Right lobe of liver (tissue), 6 donors: Measurements from ENCODE around the gene C2orf49. TPM values are rescaled to one million over a fixed set of nuclear protein-coding genes. Genes with fewer than 3 reads are reported as not detected.

Experiments used
- ATAC-seq, 4 donors: fragments of 200-7000 bp; cut with Tn5 transposase; one replicate each; pipeline ENCODE4 v1.9.1; 2020; ENCODE audit warnings: mild to moderate bottlenecking in 4 of 4, moderate library complexity in 4 of 4
- DNase-seq, 3 donors: peaks; one replicate each; pipeline ENCODE4 v3.0.0-alpha.2; 2020
- H3K27ac ChIP-seq, 3 donors: fragments of 200-600 bp; one replicate each; pipeline ENCODE4 v1.8.0; 2022
- H3K27me3 ChIP-seq, 2 donors: fragments of 200-600 bp; one replicate each; pipeline ENCODE4 v1.8.0; 2022
- H3K36me3 ChIP-seq, 4 donors: fragments of 200-600 bp; sonication (generic) in 1 of 4; one replicate each; pipeline versions ENCODE4 v1.5.1 to v1.8.0; 2017 to 2022; ENCODE audit warnings: control low read depth in 1 of 4
- H3K4me1 ChIP-seq, 4 donors: fragments of 200-600 bp; sonication (generic) in 1 of 4; one replicate each; pipeline versions ENCODE4 v1.5.1 to v1.8.0; 2017 to 2022; ENCODE audit warnings: control low read depth in 1 of 4
- H3K4me3 ChIP-seq, 3 donors: fragments of 200-600 bp; one replicate each; pipeline ENCODE4 v1.8.0; 2022
- H3K9me3 ChIP-seq, 4 donors: fragments of 200-600 bp; sonication (generic) in 1 of 4; one replicate each; pipeline versions ENCODE4 v1.5.1 to v1.8.0; 2017 to 2022; ENCODE audit warnings: control low read depth in 1 of 4
- POLR2A ChIP-seq: fragments of 450-650 bp; IDR thresholded peaks from one replicate; pipeline ENCODE4 v1.6.1; 2017; ENCODE audit warnings: antibody characterized with exemption, mild to moderate bottlenecking
- WGBS: methylation state at CpG from one replicate; pipeline ENCODE4 v1.1.6; 2018; ENCODE audit warnings: low coverage, low lambda C conversion rate; ENCODE audit not compliant: insufficient coverage; ENCODE audit errors: missing lambda C conversion rate; 5-methylcytosine and 5-hydroxymethylcytosine counted together
- intact Hi-C, 2 donors: fragments of 100-400 bp; cut with DNase I; formaldehyde crosslinking; loops; one replicate each; pipeline versions ENCODE4 v1.11.2 to v1.14.1; 2022
- total RNA-seq, 6 experiments: library from RNA; depleted of rRNA in 2 of 6; stranded (reverse); fragments of >200 nt in 2 of 6; fragmentation: NEBNext Ultra II Directional in 3 of 6; extraction: Animal tissue kit (Norgen Biotek cat#: 25700) in 3 of 6; gene quantifications; one replicate each; pipeline versions ENCODE4 v1.1.0 to v1.2.4, GENCODE V29; 2016 to 2023
- TF ChIP-seq, protein P1 (sequence below), 4 donors: fragments of 200-600 bp in 3 of 4; fragments of 450-650 bp in 1 of 4; IDR thresholded peaks; one replicate each; pipeline versions ENCODE4 v1.5.1 to v1.8.0; 2016 to 2022; ENCODE audit warnings: antibody characterized with exemption in 4 of 4, mild to moderate bottlenecking in 2 of 4
- donor health status: DM: no; HTN: yes; CAD: no.
- donor health status: DM: no; HTN: no; CAD: no.
- donor health status: DM: no; HTN: no; CAD: no.
- donor health status: DM: no; HTN: yes; CAD: no.
- donor health status: DM: no; HTN: yes; CAD: no.

Gene C2orf49
- total RNA-seq, 6 experiments from 2014 or later, result 3.9 to 7.4 (median 6.4) TPM

GRCh38 chr2:105307550-105307949, 29.8 kb upstream of the C2orf49 start:
- no peak for DNase-seq
- intact Hi-C loops, result no loop called here
- Histone ChIP-seq H3K27ac (no peak overlapping the region), H3K4me3 (no peak overlapping the region), H3K36me3 (peaks cover 0 to 12% (median 9%) of the 10 kb centered on the region in 4 donors), H3K4me1 (no peaks in the 10 kb centered on the region), H3K9me3 (no peaks in the 10 kb centered on the region), H3K27me3 (no peaks in the 10 kb centered on the region)
- 93% methylated on average over 9 of the region's 19 CpGs for WGBS
- ATAC-seq, result no peak
- TF ChIP-seq, protein P1, sequence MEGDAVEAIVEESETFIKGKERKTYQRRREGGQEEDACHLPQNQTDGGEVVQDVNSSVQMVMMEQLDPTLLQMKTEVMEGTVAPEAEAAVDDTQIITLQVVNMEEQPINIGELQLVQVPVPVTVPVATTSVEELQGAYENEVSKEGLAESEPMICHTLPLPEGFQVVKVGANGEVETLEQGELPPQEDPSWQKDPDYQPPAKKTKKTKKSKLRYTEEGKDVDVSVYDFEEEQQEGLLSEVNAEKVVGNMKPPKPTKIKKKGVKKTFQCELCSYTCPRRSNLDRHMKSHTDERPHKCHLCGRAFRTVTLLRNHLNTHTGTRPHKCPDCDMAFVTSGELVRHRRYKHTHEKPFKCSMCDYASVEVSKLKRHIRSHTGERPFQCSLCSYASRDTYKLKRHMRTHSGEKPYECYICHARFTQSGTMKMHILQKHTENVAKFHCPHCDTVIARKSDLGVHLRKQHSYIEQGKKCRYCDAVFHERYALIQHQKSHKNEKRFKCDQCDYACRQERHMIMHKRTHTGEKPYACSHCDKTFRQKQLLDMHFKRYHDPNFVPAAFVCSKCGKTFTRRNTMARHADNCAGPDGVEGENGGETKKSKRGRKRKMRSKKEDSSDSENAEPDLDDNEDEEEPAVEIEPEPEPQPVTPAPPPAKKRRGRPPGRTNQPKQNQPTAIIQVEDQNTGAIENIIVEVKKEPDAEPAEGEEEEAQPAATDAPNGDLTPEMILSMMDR (IDR thresholded peaks at IDR 0.05), result no peak
- TF ChIP-seq POLR2A, result no peak

DNA sequence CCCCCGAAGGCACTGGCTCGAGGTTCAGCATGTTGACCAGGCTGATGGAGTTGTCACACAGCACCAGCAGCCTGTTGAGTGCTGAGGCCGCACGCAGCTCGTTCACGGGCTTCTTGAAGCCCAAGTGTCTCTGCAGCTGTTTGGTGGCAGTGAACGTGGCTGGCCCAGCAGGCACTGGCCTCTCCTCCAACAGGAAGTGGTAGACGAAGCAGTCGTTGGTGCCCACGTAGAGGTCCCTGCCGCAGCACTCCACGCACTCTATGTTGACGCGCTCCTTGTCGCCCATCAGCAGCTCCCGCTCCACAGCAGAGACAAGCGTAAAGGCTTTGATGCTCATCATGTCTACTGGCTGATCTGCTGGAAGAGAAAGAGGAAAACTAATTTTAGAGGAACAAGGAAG, 29.4 kb upstream of the C2orf49 start:
- no peak for DNase-seq
- WGBS, result 90% methylated on average over 9 of the region's 17 CpGs

DNA sequence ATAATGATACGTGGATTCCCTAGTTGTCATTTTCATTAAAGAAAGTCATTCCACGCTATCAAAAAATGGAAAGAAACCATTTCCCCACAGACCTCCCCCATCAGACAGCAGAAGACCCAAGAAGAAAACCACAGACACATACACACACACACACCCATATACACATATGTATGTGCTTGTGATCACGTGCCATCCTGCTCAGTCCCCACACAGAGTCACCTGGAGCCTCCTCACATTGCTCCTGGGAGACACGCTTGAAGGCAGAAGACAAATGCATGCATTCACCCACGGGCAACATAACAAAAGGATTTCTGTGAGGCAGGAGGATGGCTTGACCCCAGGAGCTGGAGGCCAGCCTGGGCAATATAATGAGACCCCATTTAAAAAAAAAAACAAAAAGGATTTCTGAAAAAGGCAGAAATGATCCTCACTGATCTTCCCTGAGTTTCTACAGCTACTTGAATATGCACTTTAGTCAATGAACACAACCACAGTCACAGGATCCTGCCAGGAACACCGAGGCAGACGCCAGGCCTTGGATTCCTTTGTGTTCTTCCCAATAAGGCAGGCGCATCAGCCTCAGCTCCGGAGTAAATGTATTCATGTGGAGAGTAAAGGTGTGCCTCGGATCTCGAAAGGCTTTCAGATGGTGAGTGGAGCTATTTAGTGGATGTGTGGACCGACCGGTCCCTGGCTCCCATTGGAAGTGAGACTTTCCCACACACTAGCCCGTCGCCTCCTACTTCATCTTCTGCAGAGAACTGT, 28.8 kb upstream of the C2orf49 start:
- DNase-seq (no peak), ATAC-seq (no peak)
- Histone ChIP-seq H3K27me3 (no peaks in the 10 kb centered on the region), H3K4me1 (no peaks in the 10 kb centered on the region), H3K9me3 (no peaks in the 10 kb centered on the region), H3K4me3 (no peak overlapping the region), H3K27ac (no peak overlapping the region), H3K36me3 (peaks cover 0 to 12% (median 9%) of the 10 kb centered on the region in 4 donors)
- TF ChIP-seq POLR2A, result no peak
- TF ChIP-seq, protein P1 (IDR thresholded peaks at IDR 0.05), result no peak
- intact Hi-C loops, result no loop called here
- WGBS, result 90% methylated on average over 14 of the region's 15 CpGs

More for the DNA sequence above, 29.4 kb upstream of the C2orf49 start:
- no peak for ATAC-seq
- intact Hi-C loops, result no loop called here
- Histone ChIP-seq H3K36me3 (peaks cover 0 to 12% (median 9%) of the 10 kb centered on the region in 4 donors), H3K4me1 (no peaks in the 10 kb centered on the region), H3K9me3 (no peaks in the 10 kb centered on the region), H3K27me3 (no peaks in the 10 kb centered on the region), H3K4me3 (no peak overlapping the region), H3K27ac (no peak overlapping the region)
- TF ChIP-seq, protein P1 (IDR thresholded peaks at IDR 0.05), result no peak
- no peak for TF ChIP-seq POLR2A

DNA sequence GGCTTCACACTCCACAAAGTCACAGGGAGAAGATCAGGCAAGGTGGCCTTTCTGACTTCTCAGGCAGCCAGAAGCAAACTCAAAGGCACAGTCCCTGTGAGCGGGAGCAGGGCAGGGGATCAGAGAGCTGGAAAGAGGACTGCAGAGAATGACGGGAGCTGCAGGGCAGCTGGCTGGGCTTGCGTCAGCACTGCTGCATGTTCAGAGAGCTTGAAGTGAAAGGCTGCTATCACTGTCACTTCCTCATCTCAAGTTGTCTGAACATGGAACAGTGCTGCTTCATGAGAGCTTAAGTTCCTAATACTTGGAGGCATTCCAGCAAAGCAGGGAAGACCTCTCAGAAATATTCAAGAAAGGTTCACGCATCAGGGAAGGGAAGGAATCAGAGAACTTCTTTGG, 28.2 kb upstream of the C2orf49 start:
- ATAC-seq (peak; percentile 70 to 83 (median 82)), DNase-seq (peak in 1 of 3 donors; percentile 40)
- H3K27ac ChIP-seq, result no peak overlapping the region
- TF ChIP-seq POLR2A, result no peak
- TF ChIP-seq, protein P1 (IDR thresholded peaks at IDR 0.05), result no peak
- H3K36me3 ChIP-seq, result peaks cover 0 to 12% (median 9%) of the 10 kb centered on the region in 4 donors
- no peaks in the 10 kb centered on the region for H3K4me1 ChIP-seq
- WGBS, result 75% methylated on average over 2 of the region's 4 CpGs
- no peak overlapping the region for H3K4me3 ChIP-seq
- intact Hi-C loops, result no loop called here
- H3K9me3 ChIP-seq, result no peaks in the 10 kb centered on the region
- H3K27me3 ChIP-seq, result no peaks in the 10 kb centered on the region
